ENCODE results near the gene MGAT5.

MGAT5 gene

GRCh38 chr2:134292514-134292913 lies 38.6 kb downstream of the MGAT5 start:
- TF ChIP-seq, protein P1, sequence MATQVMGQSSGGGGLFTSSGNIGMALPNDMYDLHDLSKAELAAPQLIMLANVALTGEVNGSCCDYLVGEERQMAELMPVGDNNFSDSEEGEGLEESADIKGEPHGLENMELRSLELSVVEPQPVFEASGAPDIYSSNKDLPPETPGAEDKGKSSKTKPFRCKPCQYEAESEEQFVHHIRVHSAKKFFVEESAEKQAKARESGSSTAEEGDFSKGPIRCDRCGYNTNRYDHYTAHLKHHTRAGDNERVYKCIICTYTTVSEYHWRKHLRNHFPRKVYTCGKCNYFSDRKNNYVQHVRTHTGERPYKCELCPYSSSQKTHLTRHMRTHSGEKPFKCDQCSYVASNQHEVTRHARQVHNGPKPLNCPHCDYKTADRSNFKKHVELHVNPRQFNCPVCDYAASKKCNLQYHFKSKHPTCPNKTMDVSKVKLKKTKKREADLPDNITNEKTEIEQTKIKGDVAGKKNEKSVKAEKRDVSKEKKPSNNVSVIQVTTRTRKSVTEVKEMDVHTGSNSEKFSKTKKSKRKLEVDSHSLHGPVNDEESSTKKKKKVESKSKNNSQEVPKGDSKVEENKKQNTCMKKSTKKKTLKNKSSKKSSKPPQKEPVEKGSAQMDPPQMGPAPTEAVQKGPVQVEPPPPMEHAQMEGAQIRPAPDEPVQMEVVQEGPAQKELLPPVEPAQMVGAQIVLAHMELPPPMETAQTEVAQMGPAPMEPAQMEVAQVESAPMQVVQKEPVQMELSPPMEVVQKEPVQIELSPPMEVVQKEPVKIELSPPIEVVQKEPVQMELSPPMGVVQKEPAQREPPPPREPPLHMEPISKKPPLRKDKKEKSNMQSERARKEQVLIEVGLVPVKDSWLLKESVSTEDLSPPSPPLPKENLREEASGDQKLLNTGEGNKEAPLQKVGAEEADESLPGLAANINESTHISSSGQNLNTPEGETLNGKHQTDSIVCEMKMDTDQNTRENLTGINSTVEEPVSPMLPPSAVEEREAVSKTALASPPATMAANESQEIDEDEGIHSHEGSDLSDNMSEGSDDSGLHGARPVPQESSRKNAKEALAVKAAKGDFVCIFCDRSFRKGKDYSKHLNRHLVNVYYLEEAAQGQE (IDR thresholded peaks at IDR 0.05; ENCODE audit: low read depth) = no peak
- TF ChIP-seq TAF1 (IDR thresholded peaks at IDR 0.05; ENCODE audit: low read depth) = no peak

GRCh38 chr2:134293719-134294537 lies 40.1 kb downstream of the MGAT5 start:
- no peak for TF ChIP-seq YY1 (IDR thresholded peaks at IDR 0.05; ENCODE audit: low read depth)
- TF ChIP-seq, protein P1 (IDR thresholded peaks at IDR 0.05; ENCODE audit: low read depth) = no peak
- TF ChIP-seq, protein P2, sequence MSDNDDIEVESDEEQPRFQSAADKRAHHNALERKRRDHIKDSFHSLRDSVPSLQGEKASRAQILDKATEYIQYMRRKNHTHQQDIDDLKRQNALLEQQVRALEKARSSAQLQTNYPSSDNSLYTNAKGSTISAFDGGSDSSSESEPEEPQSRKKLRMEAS (IDR thresholded peaks at IDR 0.05) = no peak
- no peak for TF ChIP-seq CREB1 (IDR thresholded peaks at IDR 0.05; ENCODE audit: low read depth)
- TF ChIP-seq NFIC (IDR thresholded peaks at IDR 0.05) = no peak
- no peak for TF ChIP-seq TEAD4 (IDR thresholded peaks at IDR 0.05)
- TF ChIP-seq TCF12 (IDR thresholded peaks at IDR 0.05; ENCODE audit: low read depth) = no peak
- no peak for TF ChIP-seq FOXM1 (IDR thresholded peaks at IDR 0.05; ENCODE audit: borderline replicate concordance, low read depth)
- no peak for TF ChIP-seq EP300 (IDR thresholded peaks at IDR 0.05; ENCODE audit: borderline replicate concordance)
- TF ChIP-seq, protein P3, sequence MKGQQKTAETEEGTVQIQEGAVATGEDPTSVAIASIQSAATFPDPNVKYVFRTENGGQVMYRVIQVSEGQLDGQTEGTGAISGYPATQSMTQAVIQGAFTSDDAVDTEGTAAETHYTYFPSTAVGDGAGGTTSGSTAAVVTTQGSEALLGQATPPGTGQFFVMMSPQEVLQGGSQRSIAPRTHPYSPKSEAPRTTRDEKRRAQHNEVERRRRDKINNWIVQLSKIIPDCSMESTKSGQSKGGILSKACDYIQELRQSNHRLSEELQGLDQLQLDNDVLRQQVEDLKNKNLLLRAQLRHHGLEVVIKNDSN (IDR thresholded peaks at IDR 0.05) = no peak

DNA sequence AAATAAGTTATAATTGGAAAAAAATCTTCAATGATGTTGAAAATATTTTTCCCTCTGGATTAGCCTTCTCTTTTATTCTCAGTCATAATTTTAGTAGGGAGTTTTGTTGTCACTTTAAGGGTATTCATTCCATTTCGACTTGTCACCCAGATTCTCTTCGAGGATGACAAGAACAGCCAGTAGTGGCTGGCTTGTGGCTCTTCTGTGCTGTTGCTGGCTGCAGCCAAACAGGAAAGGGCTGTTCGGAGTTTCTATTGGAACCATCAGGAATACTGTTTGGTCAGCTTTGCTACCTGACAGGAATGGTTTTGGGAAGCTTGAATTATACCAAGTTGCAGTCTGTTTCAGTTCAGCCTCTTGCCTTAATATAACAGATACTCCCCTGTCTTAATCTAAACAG lies 41.6 kb downstream of the MGAT5 start:
- no peak for TF ChIP-seq TEAD4 (IDR thresholded peaks at IDR 0.05)
- TF ChIP-seq, protein P1 (IDR thresholded peaks at IDR 0.05; ENCODE audit: low read depth) = no peak
- TF ChIP-seq EP300 (IDR thresholded peaks at IDR 0.05; ENCODE audit: borderline replicate concordance) = no peak
- TF ChIP-seq EGR1 (IDR thresholded peaks at IDR 0.05) = no peak
- TF ChIP-seq RAD21 (IDR thresholded peaks at IDR 0.05; ENCODE audit: low read depth) = no peak
- TF ChIP-seq, protein P2 (IDR thresholded peaks at IDR 0.05) = no peak
- TF ChIP-seq CEBPB (IDR thresholded peaks at IDR 0.05) = no peak
- TF ChIP-seq CREB1 (IDR thresholded peaks at IDR 0.05; ENCODE audit: low read depth) = no peak
- TF ChIP-seq TAF1 (IDR thresholded peaks at IDR 0.05; ENCODE audit: low read depth) = no peak
- TF ChIP-seq NFIC (IDR thresholded peaks at IDR 0.05) = no peak
- TF ChIP-seq, protein P3 (IDR thresholded peaks at IDR 0.05) = no peak
- TF ChIP-seq YY1 (IDR thresholded peaks at IDR 0.05; ENCODE audit: low read depth) = no peak

GRCh38 chr2:134296301-134296700 lies 42.4 kb downstream of the MGAT5 start:
- TF ChIP-seq YY1 (IDR thresholded peaks at IDR 0.05; ENCODE audit: low read depth) (no peak), CREB1 (IDR thresholded peaks at IDR 0.05; ENCODE audit: low read depth) (no peak), TAF1 (IDR thresholded peaks at IDR 0.05; ENCODE audit: low read depth) (no peak), CEBPB (IDR thresholded peaks at IDR 0.05) (no peak), NFIC (IDR thresholded peaks at IDR 0.05) (no peak), TEAD4 (IDR thresholded peaks at IDR 0.05) (no peak), EGR1 (IDR thresholded peaks at IDR 0.05) (no peak), TCF12 (IDR thresholded peaks at IDR 0.05; ENCODE audit: low read depth) (no peak), RAD21 (IDR thresholded peaks at IDR 0.05; ENCODE audit: low read depth) (no peak), ZBTB7A (IDR thresholded peaks at IDR 0.05; ENCODE audit: low read depth) (no peak)
- TF ChIP-seq, protein P2 (IDR thresholded peaks at IDR 0.05) = no peak
- TF ChIP-seq, protein P1 (IDR thresholded peaks at IDR 0.05; ENCODE audit: low read depth) = no peak
- TF ChIP-seq, protein P3 (IDR thresholded peaks at IDR 0.05) = no peak
